Spleen (tissue), 7 donors: Measurements from ENCODE around the gene UBTF.

Experiments
- POLR2A ChIP-seq, 3 donors: fragments of 450-650 bp; IDR thresholded peaks; one replicate each; pipeline ENCODE4 v1.5.1; 2017; ENCODE audit warnings: antibody characterized with exemption in 3 of 3, mild to moderate bottlenecking in 1 of 3
- TF ChIP-seq, protein P1 (sequence below), 11 experiments: fragments of 200-600 bp in 7 of 11; fragments of 450-650 bp in 4 of 11; sonication (generic) in 4 of 11; IDR thresholded peaks in 8 of 11; conservative IDR thresholded peaks in 3 of 11; 1 replicate in 7 of 11; 2 replicates in 4 of 11; pipeline versions ENCODE4 v1.4.0 to v1.8.0; 2016 to 2021; ENCODE audit warnings: antibody characterized with exemption in 11 of 11, inconsistent platforms in 4 of 11, mild to moderate bottlenecking in 1 of 11
- donor health status: DM: no; HTN: no; CAD: no; lungs with moderate emphysema.
- donor health status: DM: no; HTN: no; CAD: no.
- donor health status: DM: no; HTN: no; CAD: no.

DNA sequence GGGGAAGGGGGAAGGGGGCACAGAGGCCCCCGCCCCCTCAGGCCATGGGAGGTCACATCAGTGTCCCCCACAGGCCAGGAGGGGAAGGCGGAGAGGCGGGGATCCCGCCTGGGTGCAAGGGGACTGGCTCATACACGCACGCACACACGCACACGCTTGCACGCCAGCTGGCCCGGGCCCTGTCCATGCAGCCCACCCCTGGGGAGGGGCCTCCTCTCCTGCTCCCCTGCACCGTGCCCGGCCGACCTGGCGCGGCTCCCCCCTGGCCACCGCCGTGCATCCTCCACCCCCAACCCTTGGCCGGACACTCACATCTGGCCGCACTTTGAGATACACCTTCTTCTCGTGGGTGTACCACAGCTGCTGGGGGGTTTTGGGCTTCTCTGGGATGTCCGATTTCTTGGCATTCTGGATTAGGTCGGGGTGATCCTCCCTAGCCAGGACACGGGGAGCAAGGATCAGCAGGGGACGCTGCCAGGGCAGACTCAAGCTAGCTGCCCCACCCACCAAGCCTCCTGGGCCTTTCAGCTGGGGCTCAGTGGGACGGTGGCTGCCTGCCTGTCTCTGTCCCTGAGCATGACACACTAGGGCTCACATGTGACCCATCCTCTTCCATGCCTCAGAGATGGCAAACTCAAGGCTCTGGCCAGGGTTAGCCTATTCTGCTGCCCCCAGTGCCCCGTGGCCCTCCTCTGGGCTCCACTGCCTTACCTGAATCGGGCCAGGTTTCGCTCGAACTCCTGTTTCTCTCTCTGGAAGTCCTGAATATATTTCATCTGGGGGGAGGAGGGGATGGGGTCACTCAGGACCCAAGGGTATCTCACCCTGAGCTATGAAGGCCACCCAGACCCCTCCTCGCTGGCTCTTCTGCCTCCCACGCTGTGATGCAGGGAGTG, 6.7 kb downstream of the UBTF start:
- TF ChIP-seq, protein P1, sequence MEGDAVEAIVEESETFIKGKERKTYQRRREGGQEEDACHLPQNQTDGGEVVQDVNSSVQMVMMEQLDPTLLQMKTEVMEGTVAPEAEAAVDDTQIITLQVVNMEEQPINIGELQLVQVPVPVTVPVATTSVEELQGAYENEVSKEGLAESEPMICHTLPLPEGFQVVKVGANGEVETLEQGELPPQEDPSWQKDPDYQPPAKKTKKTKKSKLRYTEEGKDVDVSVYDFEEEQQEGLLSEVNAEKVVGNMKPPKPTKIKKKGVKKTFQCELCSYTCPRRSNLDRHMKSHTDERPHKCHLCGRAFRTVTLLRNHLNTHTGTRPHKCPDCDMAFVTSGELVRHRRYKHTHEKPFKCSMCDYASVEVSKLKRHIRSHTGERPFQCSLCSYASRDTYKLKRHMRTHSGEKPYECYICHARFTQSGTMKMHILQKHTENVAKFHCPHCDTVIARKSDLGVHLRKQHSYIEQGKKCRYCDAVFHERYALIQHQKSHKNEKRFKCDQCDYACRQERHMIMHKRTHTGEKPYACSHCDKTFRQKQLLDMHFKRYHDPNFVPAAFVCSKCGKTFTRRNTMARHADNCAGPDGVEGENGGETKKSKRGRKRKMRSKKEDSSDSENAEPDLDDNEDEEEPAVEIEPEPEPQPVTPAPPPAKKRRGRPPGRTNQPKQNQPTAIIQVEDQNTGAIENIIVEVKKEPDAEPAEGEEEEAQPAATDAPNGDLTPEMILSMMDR (IDR thresholded peaks at IDR 0.05 in 8 of 11, conservative IDR thresholded peaks at IDR 0.05 in 3 of 11), result no peak
- TF ChIP-seq POLR2A (IDR thresholded peaks at IDR 0.05), result no peak
